HG02973 (cell line): ENCODE data around the gene ADGRD1.

ENCODE experiments used
- ATAC-seq: cut with Tn5 transposase; IDR thresholded peaks from one replicate; pipeline ENCODE4 v1.9.1; 2021; ENCODE audit warnings: moderate library complexity; ENCODE audit not compliant: unreplicated experiment

ADGRD1 gene

DNA sequence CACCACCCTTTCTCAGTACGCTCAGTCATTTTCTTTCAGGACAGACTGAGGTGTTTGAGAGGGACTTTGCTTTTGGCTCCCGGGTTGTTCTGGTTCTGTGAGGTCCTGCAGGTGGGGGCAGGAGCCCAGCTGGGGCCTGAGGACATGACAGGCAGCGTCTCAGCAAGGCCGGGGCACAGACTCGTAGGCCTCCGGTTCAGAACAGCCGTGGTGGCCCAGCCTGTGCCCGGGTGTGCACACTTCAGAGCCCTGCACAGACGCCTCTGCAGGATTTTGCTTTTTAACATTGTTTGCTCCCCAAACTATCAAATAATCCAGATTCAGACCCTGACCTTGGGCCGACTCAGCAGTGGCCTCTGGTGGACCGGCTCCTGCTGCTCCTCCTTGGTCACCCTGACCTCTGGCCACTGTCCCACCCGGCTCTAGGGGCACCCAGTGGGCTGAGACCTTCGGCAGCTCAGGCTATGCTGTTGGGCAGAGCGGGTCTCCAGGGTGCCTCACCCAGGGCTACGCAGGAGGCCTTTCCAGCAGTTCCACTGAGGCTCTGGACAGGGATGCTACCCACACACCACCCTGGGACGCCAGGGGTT is 65.2 kb downstream of the ADGRD1 start:
- no peak for ATAC-seq

DNA sequence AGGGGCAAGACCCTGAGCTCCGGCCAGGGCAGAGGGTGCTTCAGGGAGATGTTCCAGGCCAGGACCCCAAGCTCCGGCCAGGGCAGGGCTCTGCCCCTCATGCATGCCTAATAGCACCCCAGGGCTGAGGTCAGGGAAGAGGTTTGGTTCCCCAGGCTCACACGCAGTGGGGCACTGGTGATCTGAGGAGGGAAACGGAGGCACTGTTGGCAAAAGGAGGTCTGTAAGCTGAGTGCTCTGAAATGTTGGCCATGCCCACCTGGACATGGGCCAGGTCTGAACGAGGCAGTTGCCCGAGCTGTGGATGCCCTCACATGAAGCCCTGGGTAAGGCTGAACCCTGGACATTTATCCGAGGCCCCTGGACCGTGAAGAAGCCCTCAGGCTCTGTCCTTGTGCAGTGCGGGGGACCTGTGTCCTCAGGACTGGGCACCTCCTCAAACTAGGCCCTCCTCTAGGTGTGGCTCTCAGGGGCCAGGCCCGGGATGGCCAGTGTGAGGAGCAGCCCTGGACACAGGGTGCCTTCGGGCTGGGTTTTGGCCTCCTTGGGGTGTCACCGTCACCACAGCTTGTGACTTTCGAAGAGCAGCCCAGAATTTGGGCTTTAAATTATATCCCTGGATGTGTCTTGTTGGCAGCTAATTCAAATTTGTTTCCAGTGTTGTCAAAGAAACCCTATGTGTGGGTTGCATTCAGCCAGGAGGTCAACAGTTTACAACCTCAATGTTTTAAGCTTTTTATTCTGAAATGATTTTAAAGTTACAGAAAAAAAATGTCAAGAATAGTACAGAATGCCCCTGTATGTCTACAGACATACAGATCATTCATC is 66.8 kb downstream of the ADGRD1 start:
- no peak for ATAC-seq

DNA sequence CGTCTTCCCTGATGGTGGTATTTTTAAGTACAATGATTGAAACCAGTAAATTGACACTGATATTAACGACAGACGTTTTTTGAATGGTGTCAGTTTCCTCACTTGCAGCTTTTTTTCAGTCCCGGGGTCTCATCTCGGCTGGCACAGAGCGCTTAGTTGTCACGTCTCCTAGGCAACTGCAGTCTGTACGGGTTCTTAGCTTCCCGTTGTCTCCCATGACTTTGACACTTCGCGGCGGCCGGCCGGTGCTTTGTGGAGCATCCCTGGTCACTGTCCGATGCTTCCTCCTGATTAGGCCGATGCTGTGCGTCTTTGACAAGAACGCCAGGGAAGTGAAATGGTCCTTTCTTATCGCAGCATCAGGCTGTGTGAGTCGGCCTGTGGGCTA is 67.4 kb downstream of the ADGRD1 start:
- no peak for ATAC-seq

GRCh38 chr12:131024026-131024425 is 70.3 kb downstream of the ADGRD1 start:
- ATAC-seq, result no peak

DNA sequence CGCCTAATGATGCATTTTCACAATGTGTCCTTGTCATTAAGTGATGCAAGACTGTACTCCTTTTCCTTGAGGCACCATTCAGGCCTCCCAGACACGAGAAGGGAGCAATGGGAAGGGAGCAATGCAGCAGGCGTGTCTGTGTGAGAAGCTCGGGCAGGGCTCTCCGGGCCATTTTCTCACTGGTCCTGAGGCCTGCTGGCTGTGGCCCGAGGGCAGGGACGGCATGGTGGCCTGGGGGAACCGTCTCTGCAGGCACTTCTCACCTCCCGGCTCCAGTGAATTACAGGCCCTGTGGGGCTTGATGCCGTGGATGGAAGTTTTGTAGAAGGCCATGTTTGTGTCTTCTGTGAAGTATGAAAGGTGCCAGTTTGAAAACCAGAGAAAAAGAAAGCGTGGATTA is 71.0 kb downstream of the ADGRD1 start:
- no peak for ATAC-seq

DNA sequence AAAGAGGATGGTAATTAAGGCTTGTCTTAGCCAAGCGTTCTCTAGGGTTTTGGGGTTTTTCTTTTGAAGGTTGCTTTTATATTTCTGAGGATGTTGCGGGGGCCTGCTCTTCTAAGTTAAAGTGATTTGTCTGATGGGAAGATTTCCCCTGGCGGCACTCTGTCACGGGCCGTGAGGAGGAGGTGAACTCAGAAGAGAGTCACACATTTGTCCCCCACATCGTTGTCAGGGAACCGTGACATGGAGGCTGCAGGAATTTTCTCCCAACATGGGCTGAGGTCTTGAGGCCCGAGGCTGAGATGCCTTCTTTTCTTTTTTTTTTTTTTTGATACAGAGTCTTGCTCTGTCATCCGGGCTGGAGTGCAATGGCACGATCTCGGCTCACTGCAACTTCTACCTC is 71.5 kb downstream of the ADGRD1 start:
- ATAC-seq, result no peak

DNA sequence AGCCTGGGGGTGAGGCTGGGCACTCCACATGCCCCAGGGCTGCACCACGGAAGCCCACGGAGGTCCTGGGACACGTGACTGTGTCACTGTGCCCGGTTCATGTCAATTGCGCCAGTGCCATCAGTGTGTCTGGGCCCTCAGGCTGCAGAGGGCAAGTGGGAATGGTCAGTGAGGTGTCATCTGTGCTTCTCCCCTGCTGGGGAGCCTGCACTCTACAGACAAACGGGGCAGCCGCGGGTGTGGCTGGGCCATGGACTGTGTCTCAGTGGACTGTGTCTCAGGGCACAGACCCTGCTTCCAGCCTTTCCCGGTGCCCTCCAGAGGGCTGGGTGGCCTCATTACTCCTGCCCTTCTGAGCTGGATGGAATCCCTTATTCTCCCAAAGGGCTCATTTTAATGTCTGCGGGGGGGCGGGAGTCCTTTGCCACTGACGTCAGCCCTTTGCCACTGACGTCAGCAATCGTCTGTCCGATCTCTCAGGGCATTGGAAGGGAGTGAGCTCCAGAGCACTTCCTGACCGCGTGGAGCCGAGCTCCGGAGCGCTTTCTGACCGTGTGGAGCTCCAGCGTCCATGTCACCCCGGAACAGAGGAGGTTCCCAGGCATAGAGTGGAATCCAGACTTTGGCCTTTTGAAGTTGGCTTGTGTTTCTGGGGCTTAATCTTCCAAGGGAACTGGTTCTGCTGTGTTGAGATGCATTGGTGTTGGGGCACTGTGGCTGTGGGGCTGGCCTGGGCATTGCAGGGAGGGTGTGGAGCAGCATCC is 72.4 kb downstream of the ADGRD1 start:
- ATAC-seq, result no peak

DNA sequence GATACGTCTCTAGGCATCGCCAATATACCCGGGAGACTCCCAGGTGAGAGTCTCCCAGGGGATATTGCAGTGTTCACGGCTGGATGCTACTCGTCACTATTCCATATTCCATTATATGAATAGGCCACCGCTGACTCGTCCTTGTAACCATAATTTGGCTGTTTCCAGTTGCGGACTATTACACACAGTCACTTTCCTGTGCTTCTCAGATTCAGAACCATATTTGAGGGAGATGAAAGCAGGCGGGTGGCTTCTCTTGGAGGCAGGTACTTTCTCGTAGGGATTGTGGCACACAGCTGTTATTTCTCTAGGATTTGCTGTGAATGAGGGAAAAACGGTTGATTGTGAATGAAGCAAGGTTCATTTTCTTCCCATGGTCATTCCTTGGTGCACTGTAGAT is 73.0 kb downstream of the ADGRD1 start:
- no peak for ATAC-seq

DNA sequence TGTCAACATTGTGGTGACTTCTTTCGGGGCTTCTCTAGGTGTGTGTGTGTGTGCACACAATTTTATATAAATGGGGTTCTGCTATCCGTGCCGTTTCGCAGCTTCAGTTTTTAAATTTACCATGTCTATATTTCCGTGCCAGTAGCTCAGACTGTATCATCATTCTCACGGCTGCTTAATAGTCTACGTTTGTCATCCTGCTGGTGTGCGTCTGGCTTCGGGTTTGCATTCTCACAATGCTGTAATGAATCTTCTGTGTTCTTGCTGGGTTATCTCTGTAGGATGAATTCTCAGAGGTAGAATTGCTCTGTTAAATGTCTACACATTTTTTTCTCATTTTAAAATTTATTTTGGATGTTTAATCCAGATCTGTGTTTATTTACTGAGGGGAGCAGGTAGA is 73.6 kb downstream of the ADGRD1 start:
- no peak for ATAC-seq

- ATAC-seq, result no peak
Observed at GRCh38 chr12:131027876-131028586, 74.3 kb downstream of the ADGRD1 start.

GRCh38 chr12:131028587-131029338 is 75.1 kb downstream of the ADGRD1 start:
- no peak for ATAC-seq

DNA sequence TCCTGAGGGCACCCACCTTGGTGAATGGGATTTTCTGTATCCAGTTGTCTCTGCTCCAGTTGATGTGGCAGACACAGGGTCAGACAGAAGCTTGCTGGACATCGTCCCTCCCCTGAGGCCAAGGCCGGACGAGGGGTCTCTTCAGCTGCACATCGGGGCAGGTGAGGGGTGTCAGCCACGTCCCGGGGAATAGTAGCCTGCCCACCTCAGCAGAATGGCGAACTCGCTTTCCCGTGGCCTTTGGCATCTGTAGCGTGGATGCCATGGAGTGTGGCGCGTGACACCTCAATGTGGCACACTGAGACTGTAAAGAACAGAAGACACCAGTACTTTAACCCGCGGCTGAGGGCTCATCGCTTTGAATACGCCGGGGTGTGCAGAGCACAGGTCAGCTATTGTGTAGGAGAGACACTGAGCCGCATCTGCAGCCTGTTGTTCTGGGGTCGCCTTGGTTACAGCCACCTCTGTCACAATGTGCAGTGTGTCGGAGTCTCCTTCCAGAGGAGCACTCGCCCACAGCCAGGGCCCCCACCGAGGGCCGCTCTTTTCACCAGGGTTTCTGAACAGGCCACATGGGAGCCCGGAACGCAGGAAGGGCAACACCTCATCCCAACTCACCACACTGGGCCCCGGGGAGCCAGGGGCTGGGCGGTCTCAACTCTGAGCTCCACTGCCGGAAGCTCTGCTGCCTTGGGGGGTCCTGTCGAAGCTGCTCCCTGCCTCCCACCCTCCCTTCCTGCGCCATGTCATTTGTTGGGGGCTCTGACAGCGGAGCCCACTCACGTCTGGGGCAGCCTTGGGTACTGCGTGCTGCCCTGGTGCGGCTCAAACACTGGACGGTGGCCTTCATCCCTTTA is 77.0 kb downstream of the ADGRD1 start:
- no peak for ATAC-seq

GRCh38 chr12:131032082-131032750 is 78.5 kb downstream of the ADGRD1 start:
- no peak for ATAC-seq

DNA sequence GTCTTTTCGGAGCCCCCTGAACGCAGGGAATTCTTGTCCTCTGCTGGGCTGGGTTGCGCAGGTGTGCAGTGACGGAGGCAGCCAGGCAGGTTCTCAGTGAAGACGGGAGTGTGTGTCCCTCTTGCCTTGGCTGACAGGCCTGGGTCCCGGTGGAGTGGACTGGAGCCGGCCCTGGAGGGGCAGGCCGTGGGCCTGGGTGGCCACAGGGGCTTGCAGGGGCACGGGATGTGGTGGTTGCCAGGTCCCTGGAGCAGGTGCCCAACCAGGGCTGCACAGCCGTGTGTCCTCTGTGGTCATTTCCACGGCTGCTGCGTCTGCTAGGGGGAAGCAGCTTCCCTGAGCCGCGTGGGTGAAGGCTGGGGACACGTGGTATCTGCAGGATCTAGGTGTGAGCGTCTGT is 79.8 kb downstream of the ADGRD1 start:
- ATAC-seq, result no peak

- ATAC-seq, result no peak
Observed at GRCh38 chr12:131033886-131034482, 80.3 kb downstream of the ADGRD1 start.

- no peak for ATAC-seq
Observed at GRCh38 chr12:131034631-131035244, 81.0 kb downstream of the ADGRD1 start.

GRCh38 chr12:131035245-131035681 is 81.6 kb downstream of the ADGRD1 start:
- no peak for ATAC-seq

- ATAC-seq, result no peak
Observed at GRCh38 chr12:131038159-131038558, 84.5 kb downstream of the ADGRD1 start.
